ENCODE results near the gene ZDHHC24.
"Not testable (repeated sequence)": the region's sequence is repeated elsewhere in the genome, so short reads cannot be mapped to it uniquely, and the experiment has no call there.

The ZDHHC24 gene

DNA sequence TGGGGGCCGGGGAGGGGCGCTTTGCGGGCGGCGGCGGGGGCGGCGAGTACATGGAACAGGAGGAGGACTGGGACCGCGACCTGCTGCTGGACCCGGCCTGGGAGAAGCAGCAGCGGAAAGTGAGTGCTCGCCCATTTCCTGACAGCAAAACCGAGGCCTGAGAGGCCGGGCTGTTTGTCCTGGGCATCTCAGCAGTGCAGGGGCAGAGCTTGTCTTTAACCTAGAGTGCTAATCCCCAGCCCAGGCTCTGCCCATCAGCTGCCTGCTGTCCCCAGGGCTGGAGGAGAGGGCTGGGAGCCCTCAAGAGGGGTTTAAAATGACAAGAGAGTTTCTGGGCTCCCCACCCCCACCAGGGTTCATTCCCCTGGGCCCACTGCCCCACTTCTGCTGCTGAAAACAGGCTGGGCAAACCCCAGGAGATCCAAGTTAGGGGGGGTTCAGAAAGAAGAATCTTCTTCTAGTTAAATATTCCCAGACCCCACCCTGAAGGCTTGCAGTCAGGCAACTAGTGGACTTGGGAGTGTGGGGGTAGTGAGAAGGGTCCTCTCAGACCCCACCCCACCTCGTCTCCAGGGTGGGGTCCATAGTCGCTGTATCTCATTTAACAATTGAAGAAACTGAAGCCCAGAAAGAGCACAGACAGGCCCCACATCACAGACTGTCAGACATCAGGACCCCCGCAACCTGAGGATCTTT lies 1.3 kb upstream of the ZDHHC24 start:
- no peak for DNase-seq

DNA sequence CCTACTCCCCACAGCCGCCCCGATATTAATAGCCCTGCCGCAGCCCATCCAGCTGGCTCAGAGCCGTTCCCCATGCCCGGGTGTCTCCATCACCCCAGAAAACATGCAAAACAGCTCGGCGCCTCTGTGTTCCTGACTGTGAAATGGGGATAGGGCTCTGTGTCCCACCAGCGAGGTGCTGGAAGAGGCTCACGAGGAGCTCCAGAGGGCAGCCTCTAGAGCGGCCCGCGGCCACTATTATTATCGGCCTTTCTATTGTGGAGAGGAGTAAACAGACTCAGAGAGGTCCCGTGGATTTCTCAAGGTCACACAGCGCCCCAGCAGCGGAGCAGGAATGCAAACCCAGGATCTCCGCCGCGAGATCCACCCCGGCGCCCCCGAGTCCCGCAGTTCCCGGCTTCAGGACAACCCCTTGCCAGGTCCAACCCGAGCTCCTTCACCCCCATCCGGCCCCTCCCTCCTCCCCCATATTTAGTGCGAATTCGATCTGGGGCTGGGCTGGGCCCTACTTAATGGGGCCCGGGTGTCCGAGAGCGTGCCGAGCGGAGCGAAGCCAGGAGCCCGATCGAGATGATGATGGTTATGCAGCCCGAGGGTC lies 619 bp upstream of the ZDHHC24 start, which contains the start of gene ACTN3:
Gene ACTN3, plus strand, starts transcription at position 536 of the 598 bp plus-strand sequence. Its CDS starts 35 bp downstream, at position 571.
- DNase-seq: no peak

DNA sequence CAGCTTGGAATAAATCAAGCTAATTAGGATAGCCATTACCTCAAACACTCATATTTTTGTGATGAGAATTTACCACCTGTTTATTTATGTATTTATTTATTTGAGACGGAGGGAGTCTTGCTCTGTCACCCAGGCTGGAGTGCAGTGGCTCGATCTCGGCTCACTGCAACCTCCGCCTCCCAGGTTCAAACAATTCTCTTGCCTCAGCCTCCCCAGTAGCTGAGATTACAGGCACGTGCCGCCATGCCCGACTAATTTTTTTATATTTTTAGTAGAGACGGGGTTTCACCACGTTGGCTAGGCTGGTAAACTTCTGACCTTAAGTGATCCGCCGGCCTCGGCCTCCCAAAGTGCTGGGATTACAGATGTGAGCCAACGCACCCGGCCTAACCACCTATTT lies 896 bp downstream of the ZDHHC24 start:
- DNase-seq: not testable (repeated sequence)

GRCh38 chr11:66543263-66544107 lies 2.4 kb downstream of the ZDHHC24 start:
- DNase-seq: peak in 20 of 58 donors; percentile 5 to 66 (median 22)

GRCh38 chr11:66542362-66542761 lies 3.5 kb downstream of the ZDHHC24 start:
- peak in 11 of 58 donors; percentile 12 to 48 (median 33) for DNase-seq

DNA sequence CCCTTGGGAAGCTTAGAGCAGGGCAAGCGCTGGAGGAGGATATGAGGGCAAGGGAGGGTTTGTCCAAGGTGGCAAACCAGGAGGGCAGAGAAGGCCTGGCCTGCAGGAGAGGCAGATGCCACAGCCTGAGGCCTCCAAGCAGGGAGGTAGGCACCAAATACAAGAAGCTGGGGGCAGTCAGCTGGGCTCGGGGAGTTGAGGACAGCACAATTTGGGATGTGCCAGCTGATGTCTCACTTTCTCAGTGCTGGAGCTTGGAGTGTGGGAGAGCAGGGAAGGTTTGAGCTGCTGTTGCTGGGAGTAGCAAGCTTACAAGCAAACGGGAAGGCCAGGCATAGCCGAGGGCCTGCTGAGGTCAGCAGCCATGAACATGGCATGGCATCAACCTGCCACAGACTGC lies 4.0 kb downstream of the ZDHHC24 start:
- peak in 16 of 58 donors; percentile 9 to 62 (median 32) for DNase-seq

DNA sequence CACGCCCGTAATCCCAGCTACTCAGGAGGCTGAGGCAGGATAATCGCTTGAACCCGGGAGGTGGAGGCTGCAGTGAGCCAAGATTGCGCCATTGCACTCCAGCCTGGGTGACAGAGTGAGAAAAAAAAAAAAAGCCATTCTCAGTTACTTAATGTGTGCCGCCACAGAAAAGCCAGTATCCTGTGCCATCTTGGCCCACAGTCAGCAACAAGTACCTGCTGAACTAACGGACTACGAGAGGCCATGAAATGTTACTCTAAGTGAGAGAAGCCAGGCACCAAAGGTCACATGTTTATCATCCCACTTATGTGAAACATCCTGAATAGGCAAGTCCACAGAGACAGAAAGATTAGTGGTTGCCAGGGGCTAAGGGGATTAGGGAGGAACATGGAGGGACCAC lies 5.2 kb downstream of the ZDHHC24 start:
- DNase-seq: not testable (repeated sequence)

GRCh38 chr11:66539870-66540213 lies 6.0 kb downstream of the ZDHHC24 start:
- no peak for DNase-seq

DNA sequence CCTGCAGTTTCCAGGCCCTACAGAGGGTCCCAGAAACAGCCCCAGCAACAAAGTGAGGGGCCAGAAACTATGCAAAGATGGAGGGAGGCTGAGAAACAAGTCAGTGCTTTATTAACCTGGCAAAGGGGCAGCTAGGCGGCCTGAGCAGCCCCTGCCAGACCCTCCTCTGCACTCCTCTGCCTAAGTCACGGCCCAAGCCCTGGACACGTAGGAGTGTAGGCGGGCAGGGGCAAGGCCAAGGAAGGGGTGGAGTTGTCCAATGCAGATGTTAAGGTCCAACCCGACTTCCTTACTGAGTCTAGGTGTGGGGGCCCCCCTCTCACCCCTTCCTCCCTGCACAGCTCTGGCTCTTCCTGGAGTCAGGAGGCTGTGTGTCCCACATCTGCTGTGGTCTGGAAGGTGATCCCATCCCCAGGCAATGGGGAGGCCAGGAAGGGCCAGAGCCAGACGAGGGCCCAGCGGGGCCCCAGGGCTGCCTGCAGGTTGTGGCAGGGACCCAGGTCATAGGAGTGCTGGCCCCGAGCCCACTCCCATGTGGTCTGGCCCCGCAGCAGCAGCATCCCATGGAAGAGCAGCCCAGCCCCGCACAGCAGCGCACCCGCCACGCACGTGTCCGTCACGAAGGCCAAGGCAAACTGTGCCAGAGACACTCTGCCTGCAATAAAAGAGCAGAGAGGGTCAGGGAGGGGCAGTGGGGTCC lies 6.5 kb downstream of the ZDHHC24 start:
- DNase-seq: no peak

DNA sequence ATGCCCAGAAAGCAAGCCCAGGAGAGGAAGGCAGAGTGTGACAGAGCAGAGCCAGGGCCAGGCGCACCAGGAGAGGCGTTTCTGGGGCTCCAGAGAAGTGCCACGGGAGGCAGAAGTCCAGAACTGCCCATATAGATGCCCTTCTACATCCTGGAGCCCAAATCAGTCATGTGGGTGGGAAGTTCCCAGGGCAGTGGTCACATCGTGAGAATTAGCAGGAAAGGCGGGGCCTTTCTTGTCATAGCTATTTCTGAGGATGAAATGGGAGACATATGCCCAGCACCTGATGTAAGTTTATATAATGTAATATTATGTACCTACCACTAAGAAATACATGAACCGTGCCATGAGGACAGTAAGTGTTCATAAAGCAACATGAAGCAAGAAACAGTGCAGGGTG lies 13.1 kb downstream of the ZDHHC24 start:
- no peak for DNase-seq

DNA sequence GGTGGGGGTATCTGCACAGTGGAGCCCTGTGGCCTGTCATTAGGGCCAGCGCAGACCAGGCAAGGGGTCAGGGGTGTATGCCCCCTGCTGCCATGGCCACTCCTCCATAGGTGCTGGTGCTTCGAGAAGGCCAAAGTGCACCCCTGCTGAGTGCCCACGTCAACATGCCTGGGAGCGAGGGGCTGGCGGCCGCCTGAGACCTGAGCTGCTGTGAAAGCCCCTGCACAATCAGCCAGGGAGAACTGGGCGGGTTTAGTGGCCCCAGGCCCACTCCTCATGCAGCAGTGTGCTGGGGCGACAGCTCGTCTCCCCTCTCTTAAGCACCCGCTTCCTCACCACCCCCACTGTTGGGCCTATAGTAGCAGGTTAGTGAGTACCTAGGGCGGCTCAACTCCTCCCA lies 14.0 kb downstream of the ZDHHC24 start:
- DNase-seq: no peak

- no peak for DNase-seq
Measured at GRCh38 chr11:66530927-66531709, 14.7 kb downstream of the ZDHHC24 start.

DNA sequence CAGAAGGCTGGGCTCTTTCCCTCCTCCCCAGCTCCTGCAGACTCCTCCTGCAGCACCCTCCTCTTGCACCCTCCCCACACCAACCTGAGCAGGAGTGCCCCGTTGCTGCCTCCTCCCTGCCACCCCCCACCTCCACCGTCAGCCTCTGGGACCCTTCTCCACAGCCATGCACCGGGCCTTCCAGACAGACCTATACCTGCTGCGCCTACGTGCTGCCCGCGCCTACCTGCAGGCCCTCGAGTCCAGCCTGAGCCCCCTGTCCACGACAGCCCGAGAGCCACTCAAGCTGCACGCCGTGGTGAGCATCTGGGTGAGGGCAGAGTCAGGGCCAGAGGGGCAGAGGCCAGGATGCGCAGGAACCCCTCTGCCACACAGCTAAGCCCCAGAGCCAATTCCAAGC lies 16.2 kb downstream of the ZDHHC24 start:
- DNase-seq: no peak

DNA sequence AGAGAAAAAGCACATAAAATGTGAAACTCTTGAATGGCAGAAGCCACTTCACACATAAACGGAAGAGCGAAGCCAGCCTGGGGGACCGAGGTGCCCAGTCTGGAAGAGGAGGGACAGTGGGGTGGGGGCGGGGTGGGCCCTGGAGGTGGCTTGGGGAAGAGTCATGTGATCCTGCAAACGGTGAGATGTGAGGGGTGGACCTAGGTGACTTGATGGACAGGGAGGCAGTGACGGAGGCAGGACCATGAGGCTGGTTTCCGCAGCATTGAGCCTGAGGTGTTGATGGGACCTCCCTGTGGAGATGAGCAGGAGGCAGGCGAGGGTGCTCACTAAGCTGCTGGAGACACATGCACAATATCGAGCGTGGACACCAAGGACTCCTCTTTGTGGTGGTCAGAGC lies 16.8 kb downstream of the ZDHHC24 start:
- no peak for DNase-seq

DNA sequence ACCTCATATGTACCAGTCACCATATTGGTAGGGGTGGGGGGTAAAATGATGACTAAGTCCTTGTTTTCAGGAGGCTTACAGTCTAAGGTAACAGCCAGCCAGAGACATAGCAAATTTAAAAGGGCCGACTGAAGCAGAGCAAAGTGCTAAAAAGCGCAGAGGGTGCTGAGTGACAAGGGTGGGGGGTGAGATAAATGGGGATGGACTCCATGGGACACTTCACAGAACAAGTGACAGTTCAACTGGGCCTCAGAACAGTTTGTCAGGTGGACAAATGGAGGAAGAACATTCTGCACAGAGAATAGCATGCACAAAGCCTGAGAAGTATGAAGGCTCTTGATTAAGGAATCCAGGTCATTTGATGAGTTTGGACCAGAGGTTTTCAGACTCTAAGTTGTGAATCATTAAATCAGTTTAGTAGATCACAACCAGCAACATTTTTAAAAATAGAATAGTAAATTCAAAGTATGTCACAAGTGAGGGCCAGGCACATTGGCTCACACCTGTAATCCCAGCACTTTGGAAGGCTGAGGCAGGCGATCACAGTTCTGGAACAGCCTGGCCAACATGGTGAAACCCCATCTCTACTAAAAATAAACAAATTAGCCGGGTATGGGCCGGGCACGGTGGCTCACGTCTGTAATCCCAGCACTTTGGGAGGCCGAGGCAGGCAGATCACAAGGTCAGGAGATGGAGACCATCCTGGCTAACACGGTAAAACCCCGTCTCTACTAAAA lies 21.4 kb downstream of the ZDHHC24 start:
- DNase-seq: no peak

GRCh38 chr11:66523611-66524010 lies 22.2 kb downstream of the ZDHHC24 start:
- DNase-seq: no peak

- DNase-seq: no peak
Measured at GRCh38 chr11:66510990-66511339, 34.9 kb downstream of the ZDHHC24 start.

DNA sequence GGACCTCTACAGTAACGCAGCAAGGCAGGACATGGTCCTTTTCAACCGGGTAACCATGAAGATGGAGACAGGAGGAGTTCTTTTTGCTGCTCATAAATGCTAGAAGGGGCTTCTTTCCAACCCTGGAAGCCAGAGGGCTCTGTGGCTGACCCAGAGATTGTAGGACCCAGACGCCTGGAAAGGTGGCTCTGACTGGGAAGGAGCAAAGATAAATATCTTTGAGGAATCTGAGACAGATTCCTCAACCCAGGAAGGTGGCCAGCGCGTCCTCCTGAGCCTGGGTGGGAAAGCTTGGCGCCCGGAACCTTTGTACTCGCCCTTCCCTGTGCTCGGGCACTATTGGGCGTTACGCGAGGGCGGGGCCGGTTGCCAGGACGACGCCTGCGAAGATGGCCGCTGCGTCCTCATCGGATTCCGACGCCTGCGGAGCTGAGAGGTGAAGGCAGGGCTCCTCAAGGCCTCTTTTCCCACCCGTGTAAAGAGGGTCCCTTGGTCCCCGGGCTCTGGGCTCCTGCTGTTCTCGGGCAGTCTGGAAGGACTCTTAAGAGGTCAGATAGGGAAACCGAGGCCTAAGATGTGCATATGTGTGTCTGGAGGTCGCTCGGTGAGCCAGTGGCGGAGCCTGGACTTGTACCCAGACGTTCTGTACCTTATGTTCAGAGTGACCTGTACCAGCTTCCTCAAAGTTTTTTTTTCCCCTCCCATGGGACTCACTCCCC lies 35.4 kb downstream of the ZDHHC24 start, which contains the start of gene BBS1:
Gene BBS1, plus strand, starts transcription at position 365 of the 719 bp plus-strand sequence. Its CDS starts 25 bp downstream, at position 390.
- peak; percentile 13 to 89 (median 74) for DNase-seq

DNA sequence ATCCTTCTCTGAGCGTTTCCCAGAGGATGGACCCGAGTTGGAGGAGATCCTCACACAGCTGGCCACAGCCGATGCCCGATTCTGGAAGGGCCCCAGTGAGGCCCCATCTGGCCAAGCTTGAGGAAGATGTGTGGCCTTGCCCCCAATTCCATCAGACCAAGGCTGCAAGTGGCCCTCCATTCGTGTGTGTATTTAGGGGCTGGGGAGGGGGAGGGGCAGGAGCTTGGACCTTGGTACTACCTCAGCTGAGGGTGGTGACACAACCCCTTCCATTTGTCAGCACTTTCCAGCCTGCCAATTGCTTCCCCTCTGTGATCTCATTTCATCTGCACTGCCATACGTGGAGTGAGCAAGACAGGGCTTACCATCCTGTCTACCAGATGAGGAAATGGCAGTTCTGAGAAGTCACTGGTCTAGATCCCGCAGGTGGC lies 36.7 kb downstream of the ZDHHC24 start:
- no peak for DNase-seq

Data from anterior cingulate cortex (tissue), 58 donors.